PC-3 (cell line): ENCODE results near the gene FBXW5.

Experiments
- CTCF ChIP-seq: fragments of 300-600 bp; sonication (generic); conservative IDR thresholded peaks from 2 replicates; pipeline ENCODE4 v1.5.1; 2017; ENCODE audit warnings: antibody characterized with exemption, low read depth, mild to moderate bottlenecking, low read length
- EZH2 ChIP-seq: fragments of 300-600 bp; sonication (generic); IDR thresholded peaks from one replicate; pipeline ENCODE4 v1.6.1; 2017; ENCODE audit warnings: antibody characterized with exemption, mild to moderate bottlenecking, low read length; ENCODE audit not compliant: unreplicated experiment

- TF ChIP-seq EZH2 = no peak
- no peak for TF ChIP-seq CTCF
Measured at GRCh38 chr9:136962701-136963248, 18.2 kb upstream of the FBXW5 start.
